Heart left ventricle (tissue), 16 donors: Measurements from ENCODE around the gene OR9A4. TPM values are rescaled to one million over a fixed set of nuclear protein-coding genes. Genes with fewer than 3 reads are reported as not detected.
A peak's percentile ranks its signal among the peaks of the same experiment; 100 is the strongest.

Source experiments
- ATAC-seq, 4 donors: fragments of 200-7000 bp; cut with Tn5 transposase; one replicate each; pipeline ENCODE4 v1.9.1; 2020 to 2022; ENCODE audit warnings: moderate library complexity in 4 of 4, mild to moderate bottlenecking in 3 of 4, moderate number of reproducible peaks in 1 of 4
- DNase-seq, 5 donors: peaks; one replicate each; pipeline ENCODE4 v3.0.0-alpha.2; 2020
- H3K27ac ChIP-seq, 12 donors: fragments of 200-600 bp; sonication (generic) in 4 of 12; one replicate each; pipeline versions ENCODE4 v1.5.0 to v1.8.0; 2016 to 2022; ENCODE audit warnings: mild to moderate bottlenecking in 2 of 12
- H3K27me3 ChIP-seq, 9 donors: fragments of 200-600 bp; sonication (generic) in 2 of 9; one replicate each; pipeline versions ENCODE4 v1.5.1 to v1.8.0; 2016 to 2022; ENCODE audit warnings: mild to moderate bottlenecking in 3 of 9
- H3K36me3 ChIP-seq, 9 donors: fragments of 200-600 bp; sonication (generic) in 2 of 9; one replicate each; pipeline versions ENCODE4 v1.5.0 to v1.8.0; 2018 to 2022; ENCODE audit warnings: mild to moderate bottlenecking in 2 of 9
- H3K4me1 ChIP-seq, 12 donors: fragments of 200-600 bp; sonication (generic) in 4 of 12; one replicate each; pipeline versions ENCODE4 v1.5.0 to v1.8.0; 2016 to 2022; ENCODE audit warnings: mild to moderate bottlenecking in 3 of 12
- H3K4me3 ChIP-seq, 12 donors: fragments of 200-600 bp; sonication (generic) in 4 of 12; one replicate each; pipeline versions ENCODE4 v1.5.0 to v1.8.0; 2017 to 2022; ENCODE audit warnings: mild to moderate bottlenecking in 9 of 12, moderate library complexity in 4 of 12
- H3K9me3 ChIP-seq, 12 donors: fragments of 200-600 bp; sonication (generic) in 4 of 12; one replicate each; pipeline versions ENCODE4 v1.5.0 to v1.8.0; 2016 to 2022; ENCODE audit warnings: mild to moderate bottlenecking in 1 of 12
- CTCF ChIP-seq, 12 donors: fragments of 200-600 bp; sonication (generic) in 4 of 12; IDR thresholded peaks; one replicate each; pipeline versions ENCODE4 v1.5.0 to v1.8.0; 2018 to 2022; ENCODE audit warnings: antibody characterized with exemption in 12 of 12, mild to moderate bottlenecking in 5 of 12
- POLR2A ChIP-seq, 2 donors: fragments of 450-650 bp; IDR thresholded peaks; one replicate each; pipeline ENCODE4 v1.6.1; 2017; ENCODE audit warnings: antibody characterized with exemption in 2 of 2, mild to moderate bottlenecking in 2 of 2, moderate library complexity in 2 of 2
- WGBS, 4 donors: extraction: QIAGEN DNeasy Blood & Tissue Kit in 2 of 4; methylation state at CpG; one replicate each; pipeline versions ENCODE4 v1.1.5 to v1.1.7; 2013 to 2018; 5-methylcytosine and 5-hydroxymethylcytosine counted together
- intact Hi-C, 10 donors: fragments of 100-400 bp; cut with DNase I; formaldehyde crosslinking; loops; one replicate each; pipeline versions ENCODE4 v1.11.1 to v1.14.2; 2022
- polyA plus RNA-seq, 2 donors: library from polyadenylated mRNA; stranded (reverse); fragments of 200-250 nt; gene quantifications; one replicate each; pipeline ENCODE4 v1.2.3, GENCODE V29; 2013
- total RNA-seq, 9 donors: library from RNA; depleted of rRNA in 2 of 9; stranded (reverse); fragments of >200 nt in 2 of 9; fragmentation: NEBNext Ultra II Directional in 3 of 9; extraction: Animal tissue kit (Norgen Biotek cat#: 25700) in 3 of 9; gene quantifications; one replicate each; pipeline versions ENCODE4 v1.1.0 to v1.2.4, GENCODE V29; 2016 to 2023
- donor health status: ischemic (EF 13 %, LVEDD 7.1; RV severe dilation, severe dysfunction).
- donor health status: healthy with polysubstance abuse.
- donor health status: DM: no; HTN: yes; CAD: no.
- donor health status: DM: no; HTN: no; CAD: no.
- donor health status: ischemic (EF 25% LVEDD 6.9; RV normal size, moderate dysfunction).
- donor health status: ischemic (EF 25% LVEDD 5.7; RV mildly dilated, moderate dysfunction).
- donor health status: healthy.
- donor health status: DM: yes; HTN: yes; CAD: no.
- donor health status: ischemic (EF 35%, LVEDD 5.7; RV mildly dilated, moderate dysfunction).
- donor health status: nonischemic (EF 11% LVEDD 7.7; RV severe dilation, severe dysfunction).
- donor health status: DM: yes; HTN: yes; CAD: no.
- donor health status: PGD.
- donor health status: ischemic (EF 29% LVEDD 5.4; RV normal size, mild dysfunction).
- donor health status: nonischemic (EF 23%, LVEDD 6.1; RV moderate dilation, normal function).

Gene OR9A4
- total and polyA plus RNA-seq, 11 donors: not detected

DNA sequence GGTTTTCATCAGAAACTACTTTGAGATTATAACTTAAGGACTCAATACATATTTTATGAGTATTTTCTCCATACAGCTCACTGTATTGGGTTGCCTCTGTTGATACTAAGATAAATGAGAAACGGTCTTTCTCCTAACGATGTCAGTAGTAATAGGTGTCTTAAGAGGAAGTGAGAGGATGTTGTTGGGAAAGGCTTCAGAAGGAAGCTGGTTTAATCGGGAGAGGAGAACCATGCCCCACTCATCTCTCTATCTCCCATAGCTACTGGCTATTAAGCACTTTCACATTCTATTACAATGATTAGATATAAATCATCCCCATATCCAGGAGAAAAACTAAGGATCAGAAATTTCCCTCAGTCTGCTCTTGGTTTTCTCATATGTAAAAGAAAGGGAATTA, 28.6 kb downstream of the OR9A4 start:
- Histone ChIP-seq H3K4me1 (peaks cover 0 to 7% (median 0%) of the 10 kb centered on the region in 12 donors), H3K36me3 (no peaks in the 10 kb centered on the region), H3K27ac (no peak overlapping the region), H3K27me3 (no peaks in the 10 kb centered on the region), H3K4me3 (no peak overlapping the region), H3K9me3 (peaks cover 0 to 31% (median 9%) of the 10 kb centered on the region in 12 donors)
- no peak for ATAC-seq
- DNase-seq: no peak
- intact Hi-C loops: no loop called here
- 73 to 82% (median 76%) methylated on average over 3 of the region's 3 CpGs for WGBS, 4 donors
- TF ChIP-seq POLR2A (IDR thresholded peaks at IDR 0.05): no peak
- TF ChIP-seq CTCF (IDR thresholded peaks at IDR 0.05): no peak

DNA sequence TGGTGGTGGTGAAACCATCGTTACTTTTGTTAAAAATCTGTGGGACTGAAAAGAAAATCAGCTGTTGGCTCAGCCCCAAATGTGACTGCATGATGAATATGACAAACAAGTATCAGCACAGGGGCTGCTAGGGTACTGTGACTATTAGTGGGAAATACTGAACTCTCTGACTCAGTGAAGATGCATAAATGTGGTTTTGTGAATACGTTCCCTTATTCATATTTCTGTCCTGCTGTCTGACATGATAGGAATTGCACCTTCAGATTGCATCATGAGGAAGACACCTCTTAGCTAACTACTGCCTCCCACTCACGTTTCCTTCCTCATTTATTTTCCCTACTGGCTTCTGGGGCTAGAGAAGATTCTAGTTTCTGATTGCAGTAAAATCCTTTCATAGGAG, 29.2 kb downstream of the OR9A4 start:
- TF ChIP-seq CTCF (IDR thresholded peaks at IDR 0.05) (no peak), POLR2A (IDR thresholded peaks at IDR 0.05) (no peak)
- peaks cover 0 to 7% (median 0%) of the 10 kb centered on the region in 12 donors for H3K4me1 ChIP-seq
- ATAC-seq (peak in 2 of 4 donors; percentile 7 to 49), DNase-seq (no peak)
- no peak overlapping the region for H3K4me3 ChIP-seq
- no peaks in the 10 kb centered on the region for H3K27me3 ChIP-seq
- H3K36me3 ChIP-seq: no peaks in the 10 kb centered on the region
- peaks cover 0 to 27% (median 9%) of the 10 kb centered on the region in 12 donors for H3K9me3 ChIP-seq
- 49 to 57% (median 53%) methylated on average over 3 of the region's 3 CpGs for WGBS, 4 donors
- intact Hi-C loops: no loop called here
- no peak overlapping the region for H3K27ac ChIP-seq

DNA sequence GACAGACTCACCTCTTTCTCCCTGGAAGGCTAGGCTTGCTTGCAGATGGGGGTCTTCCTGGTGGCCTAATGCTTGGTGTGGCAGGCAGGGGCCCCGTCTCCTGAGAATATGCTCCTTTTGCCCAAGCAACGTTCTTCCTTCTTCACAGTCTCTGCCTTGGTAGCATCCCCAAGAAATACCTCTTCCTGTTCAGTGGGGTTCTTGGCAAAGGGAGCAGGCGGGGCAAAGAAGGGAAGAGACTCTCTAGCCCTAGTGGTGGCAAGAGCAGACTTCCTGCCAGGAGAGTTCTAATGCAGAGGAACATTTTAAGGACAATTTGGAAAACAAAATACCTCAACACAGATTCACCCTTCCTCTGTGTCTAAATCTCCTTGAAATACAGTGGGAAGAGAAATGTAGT, 30.6 kb downstream of the OR9A4 start, which contains the start of gene CLEC5A:
CLEC5A (minus strand) TSS at position 179 of the 400 bp plus-strand sequence. CDS start 682 bp downstream, outside the sequence.
- intact Hi-C loops: no loop called here
- DNase-seq (no peak), ATAC-seq (no peak)
- TF ChIP-seq CTCF (IDR thresholded peaks at IDR 0.05): no peak
- TF ChIP-seq POLR2A (IDR thresholded peaks at IDR 0.05): no peak
- peak within 1 kb of the TSS in 1 of 12 donors; percentile 20 for H3K4me3 ChIP-seq
- no peaks in the 10 kb centered on the region for H3K36me3 ChIP-seq
- no peaks in the 10 kb centered on the region for H3K27me3 ChIP-seq
- H3K27ac ChIP-seq: no peak within 1 kb of the TSS
- H3K4me1 ChIP-seq: peaks cover 0 to 7% (median 0%) of the 10 kb centered on the region in 12 donors
- WGBS, 4 donors: 51 to 73% (median 61%) methylated on average over 3 of the region's 3 CpGs
- H3K9me3 ChIP-seq: peaks cover 0 to 13% (median 2%) of the 10 kb centered on the region in 12 donors

DNA sequence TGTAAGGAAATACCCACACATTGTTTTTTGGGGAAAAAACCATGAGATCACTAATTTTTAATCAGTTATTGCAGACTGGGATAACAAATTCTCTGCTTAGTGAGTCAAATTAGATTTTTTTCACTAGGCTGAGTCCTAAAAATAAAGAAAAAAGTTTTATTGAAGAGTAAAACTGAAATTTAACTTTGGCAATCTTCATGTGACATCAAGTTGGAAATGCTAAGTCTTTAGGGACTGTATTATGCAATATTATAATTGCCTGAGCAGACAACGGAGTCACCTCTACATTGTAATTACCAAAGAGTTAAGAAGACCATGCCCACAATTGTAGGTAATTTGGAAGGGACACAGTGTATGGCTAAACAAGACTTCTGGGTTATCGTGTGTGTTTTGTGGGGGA, 32.8 kb downstream of the OR9A4 start:
- Histone ChIP-seq H3K4me3 (no peak overlapping the region), H3K9me3 (no peaks in the 10 kb centered on the region), H3K27ac (no peak overlapping the region), H3K4me1 (peaks cover 0 to 7% (median 0%) of the 10 kb centered on the region in 12 donors), H3K27me3 (no peaks in the 10 kb centered on the region), H3K36me3 (no peaks in the 10 kb centered on the region)
- 66 to 85% (median 77%) methylated on average over 2 of the region's 2 CpGs for WGBS, 4 donors
- intact Hi-C loops: no loop called here
- no peak for TF ChIP-seq CTCF (IDR thresholded peaks at IDR 0.05)
- no peak for TF ChIP-seq POLR2A (IDR thresholded peaks at IDR 0.05)
- DNase-seq (no peak), ATAC-seq (no peak)
